CD4-positive, alpha-beta T cell (primary cell): Measurements from ENCODE around the gene ZBTB24. TPM values are rescaled to one million over a fixed set of nuclear protein-coding genes. Genes with fewer than 3 reads are reported as not detected.

Experiments
- ATAC-seq: fragments of 200-7000 bp; cut with Tn5 transposase; one replicate; pipeline ENCODE4 v1.10.0; 2022; ENCODE audit warnings: mild to moderate bottlenecking; ENCODE audit not compliant: poor library complexity
- CTCF ChIA-PET: fragments of 350-600 bp; sonication (Branson Sonifier 250); formaldehyde crosslinking; loops from one replicate; lab custom pipeline; 2021; ENCODE audit warnings: antibody characterized with exemption, inconsistent platforms; lab: Charles Lee
- POLR2A ChIA-PET: fragments of 350-600 bp; sonication (Branson Sonifier 250); formaldehyde crosslinking; loops from one replicate; lab custom pipeline; 2021; ENCODE audit warnings: antibody characterized with exemption, inconsistent platforms; lab: Charles Lee
- DNase-seq, 14 experiments: peaks; one replicate each; pipeline ENCODE4 v3.0.0-alpha.2; 2013 to 2020; ENCODE audit warnings: mixed read lengths in 2 of 14
- H3K27ac ChIP-seq, 2 donors: one replicate each; pipeline versions ENCODE4 v1.5.1 to v1.7.0; 2013; ENCODE audit warnings: low read length in 2 of 2, low read depth in 1 of 2, mild to moderate bottlenecking in 1 of 2
- H3K27me3 ChIP-seq, 2 experiments: 1 replicate in 1 of 2; 2 replicates in 1 of 2; pipeline versions ENCODE4 v1.6.1 to v1.7.0; 2013; ENCODE audit warnings: low read length in 2 of 2, control low read depth in 1 of 2, mild to moderate bottlenecking in 1 of 2, moderate library complexity in 1 of 2; ENCODE audit not compliant: insufficient read depth in 2 of 2, control insufficient read depth in 1 of 2
- H3K36me3 ChIP-seq: one replicate; pipeline ENCODE4 v1.6.1; 2013; ENCODE audit warnings: low read length, control low read depth; ENCODE audit not compliant: insufficient read depth
- H3K4me1 ChIP-seq: one replicate; pipeline ENCODE4 v1.6.1; 2013; ENCODE audit warnings: low read length, control low read depth; ENCODE audit not compliant: insufficient read depth
- H3K4me3 ChIP-seq: one replicate; pipeline ENCODE4 v1.5.1; 2013; ENCODE audit warnings: mild to moderate bottlenecking, low read length, moderate library complexity
- H3K9me3 ChIP-seq, 2 experiments: 1 replicate in 1 of 2; 2 replicates in 1 of 2; pipeline versions ENCODE4 v1.6.1 to v1.7.0; 2013; ENCODE audit warnings: low read length in 2 of 2, mild to moderate bottlenecking in 2 of 2, control low read depth in 1 of 2, moderate library complexity in 1 of 2; ENCODE audit not compliant: control insufficient read depth in 1 of 2, insufficient read depth in 1 of 2
- H3K27ac Mint-ChIP-seq: one replicate; pipeline ENCODE4 v1.8.0; 2020; ENCODE audit warnings: mixed read lengths
- H3K27me3 Mint-ChIP-seq: one replicate; pipeline ENCODE4 v1.8.0; 2021; ENCODE audit warnings: mixed read lengths
- H3K36me3 Mint-ChIP-seq: one replicate; pipeline ENCODE4 v1.8.0; 2021; ENCODE audit warnings: low read depth, mixed read lengths
- H3K4me1 Mint-ChIP-seq: one replicate; pipeline ENCODE4 v1.8.0; 2021; ENCODE audit warnings: low read depth, mixed read lengths
- H3K4me3 Mint-ChIP-seq: one replicate; pipeline ENCODE4 v1.8.0; 2020; ENCODE audit warnings: mild to moderate bottlenecking, mixed read lengths
- H3K9me3 Mint-ChIP-seq: one replicate; pipeline ENCODE4 v1.8.0; 2020; ENCODE audit warnings: mixed read lengths
- CTCF ChIP-seq: fragments of 200-600 bp; IDR thresholded peaks from one replicate; pipeline ENCODE4 v1.8.0; 2022; ENCODE audit warnings: antibody characterized with exemption, mild to moderate bottlenecking
- intact Hi-C, 2 experiments: fragments of 100-400 bp; cut with DNase I in 1 of 2; cut with micrococcal nuclease in 1 of 2; formaldehyde crosslinking; loops; one replicate each; pipeline versions ENCODE4 v1.15.1 to v1.9.0; 2023 to 2025; cut with DNase I, micrococcal nuclease
- total RNA-seq, 174 experiments: library from RNA in 2 of 174; stranded (reverse) in 2 of 174; gene quantifications; one replicate each; pipeline ENCODE4 v1.2.3 and lab custom pipeline; 2021 to 2026

The ZBTB24 gene
- total RNA-seq, 2 experiments from 2014 or later: 10.4 to 10.5 TPM

- CTCF ChIA-PET: interaction anchor here (1.1 to 3.9 kb wide), 2 partner anchors 44 to 101 kb away, joined by 3 to 14 read pairs; partner anchors contain the start of genes CD164, PPIL6 and SMPD2
- Mint-ChIP-seq H3K36me3 (peaks cover 37% of the 10 kb centered on the region), H3K27me3 (no peaks in the 10 kb centered on the region), H3K4me3 (peak overlapping the region; percentile 80), H3K4me1 (peaks cover 49% of the 10 kb centered on the region), H3K9me3 (no peaks in the 10 kb centered on the region), H3K27ac (peak overlapping the region; percentile 79)
- Histone ChIP-seq H3K27me3 (no peaks in the 10 kb centered on the region), H3K36me3 (peaks cover 12% of the 10 kb centered on the region), H3K27ac (peak overlapping the region; percentile 22 to 68), H3K9me3 (no peaks in the 10 kb centered on the region), H3K4me3 (peak overlapping the region; percentile 55), H3K4me1 (peaks cover 30% of the 10 kb centered on the region)
- TF ChIP-seq CTCF: no peak
- POLR2A ChIA-PET: interaction anchor here (2.3 to 6.5 kb wide), 3 partner anchors 8 to 101 kb away, joined by 10 to 86 read pairs (median 39); partner anchors contain the start of genes CD164 and MICAL1
- intact Hi-C loops: loop anchor here (1.0 to 10.0 kb wide), 10 partner anchors 28 to 1769 kb away; partner anchors contain the start of genes MICAL1 (in 2 of the 2), PPIL6 (in 2 of the 2), SMPD2 (in 2 of the 2) and AK9 (in 1 of the 2)
- DNase-seq: no peak
- ATAC-seq: no peak
These were observed 677 bp upstream of the ZBTB24 start for GRCh38 chr6:109483735-109484057.

GRCh38 chr6:109480993-109481480 lies 2.0 kb downstream of the ZBTB24 start:
- no peak for TF ChIP-seq CTCF
- Mint-ChIP-seq H3K4me1 (peaks cover 75% of the 10 kb centered on the region), H3K27me3 (no peaks in the 10 kb centered on the region), H3K4me3 (peak overlapping the region; percentile 96), H3K27ac (peak overlapping the region; percentile 73), H3K36me3 (peaks cover 62% of the 10 kb centered on the region), H3K9me3 (no peaks in the 10 kb centered on the region)
- intact Hi-C loops: loop anchor here in 1 of 2 experiments (2.0 to 10.0 kb wide), 6 partner anchors 96 to 1766 kb away; partner anchors contain the start of genes ARMC2, CEP57L1 and SESN1
- ChIA-PET CTCF (interaction anchor here (1.0 to 3.9 kb wide), 6 partner anchors 17 to 98 kb away, joined by 3 to 15 read pairs (median 4); partner anchors contain the start of genes CD164, PPIL6 and SMPD2), POLR2A (interaction anchor here (1.4 to 6.5 kb wide), 6 partner anchors 11 to 99 kb away, joined by 3 to 86 read pairs (median 17); partner anchors contain the start of genes CD164, MICAL1, PPIL6 and SMPD2)
- DNase-seq (no peak), ATAC-seq (no peak)
- Histone ChIP-seq H3K4me1 (peaks cover 54% of the 10 kb centered on the region), H3K27ac (no peak overlapping the region), H3K36me3 (peaks cover 37% of the 10 kb centered on the region), H3K4me3 (peak overlapping the region; percentile 85), H3K27me3 (no peaks in the 10 kb centered on the region), H3K9me3 (no peaks in the 10 kb centered on the region)

- ChIA-PET CTCF (interaction anchor here (0.7 to 2.0 kb wide), 4 partner anchors 15 to 97 kb away, joined by 3 to 5 read pairs (median 3); no protein-coding TSS in a partner anchor), POLR2A (interaction anchor here (0.6 to 6.5 kb wide), 6 partner anchors 13 to 97 kb away, joined by 3 to 86 read pairs (median 8); partner anchors contain the start of genes CD164, MICAL1, PPIL6 and SMPD2)
- Mint-ChIP-seq H3K9me3 (no peaks in the 10 kb centered on the region), H3K4me1 (peaks cover 82% of the 10 kb centered on the region), H3K27me3 (no peaks in the 10 kb centered on the region), H3K36me3 (peaks cover 81% of the 10 kb centered on the region), H3K27ac (peak overlapping the region; percentile 77), H3K4me3 (peak overlapping the region; percentile 88)
- DNase-seq: peak in 3 of 14 experiments; percentile 36 to 65 (median 64)
- intact Hi-C loops: no loop called here
- no peak for TF ChIP-seq CTCF
- no peaks in the 10 kb centered on the region for H3K27me3 ChIP-seq
- no peak overlapping the region for H3K27ac ChIP-seq
- H3K9me3 ChIP-seq: no peaks in the 10 kb centered on the region
- H3K4me1 ChIP-seq: peaks cover 57% of the 10 kb centered on the region
- H3K36me3 ChIP-seq: peaks cover 53% of the 10 kb centered on the region
- peak overlapping the region; percentile 85 for H3K4me3 ChIP-seq
- no peak for ATAC-seq
These were observed 4.0 kb downstream of the ZBTB24 start for GRCh38 chr6:109478841-109479624.
